ENCODE results near the gene TTLL9. TPM values are rescaled to one million over a fixed set of nuclear protein-coding genes. Genes with fewer than 3 reads are reported as not detected.

Gene TTLL9
- total and polyA plus RNA-seq, 4 donors = 0.06 to 0.08 TPM; not detected in 2

DNA sequence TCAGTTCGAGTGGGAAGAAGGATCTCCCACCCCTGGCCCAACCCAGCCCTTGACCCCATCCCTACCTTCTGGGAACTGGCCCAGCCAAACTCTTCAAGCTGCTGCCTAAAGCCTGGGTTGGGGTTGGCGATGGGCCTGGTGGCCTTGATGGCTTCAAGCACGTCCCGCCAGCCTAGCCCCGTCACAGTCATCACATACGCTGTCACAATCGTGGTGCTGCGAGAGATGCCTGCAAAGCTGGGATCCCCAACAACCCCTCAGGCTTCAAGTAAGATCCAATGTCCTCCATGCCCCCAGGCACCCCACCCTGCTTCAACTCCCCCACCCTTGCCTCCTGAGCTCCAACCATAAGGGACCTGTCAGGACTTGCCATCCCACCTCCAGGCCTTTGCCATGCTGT lies 7.9 kb upstream of the TTLL9 start:
- Histone ChIP-seq H3K27me3 (ENCODE audit: control insufficient read depth in 4 of 4, insufficient read depth in 4 of 4, low read length in 3 of 4) (peaks cover 0 to 3% (median 0%) of the 10 kb centered on the region in 4 donors), H3K4me3 (ENCODE audit: low read depth in 1 of 3, low read length in 3 of 3) (no peak overlapping the region), H3K27ac (ENCODE audit: low read depth in 1 of 2, low read length in 2 of 2) (no peak overlapping the region), H3K36me3 (ENCODE audit: control insufficient read depth in 4 of 4, insufficient read depth in 3 of 4, low read depth in 1 of 4, low read length in 3 of 4) (no peaks in the 10 kb centered on the region), H3K9ac (ENCODE audit: low read depth in 1 of 2, low read length in 2 of 2) (no peak overlapping the region), H3K4me1 (ENCODE audit: control insufficient read depth in 4 of 4, insufficient read depth in 4 of 4, low read length in 3 of 4) (peaks cover 2 to 16% (median 8%) of the 10 kb centered on the region in 4 donors), H3K9me3 (ENCODE audit: control insufficient read depth in 4 of 4, low read length in 3 of 4) (no peaks in the 10 kb centered on the region)
- TF ChIP-seq HNF4G (IDR thresholded peaks at IDR 0.05) (no peak), HNF4A (conservative IDR thresholded peaks at IDR 0.05) (no peak), TAF1 (conservative IDR thresholded peaks at IDR 0.05) (no peak), MAX (IDR thresholded peaks at IDR 0.05) (no peak), RXRA (IDR thresholded peaks at IDR 0.05) (no peak), REST (IDR thresholded peaks at IDR 0.05) (no peak), SP1 (IDR thresholded peaks at IDR 0.05) (no peak), YY1 (IDR thresholded peaks at IDR 0.05) (no peak), EGR1 (IDR thresholded peaks at IDR 0.05; ENCODE audit: low read depth in 2 of 2) (no peak), RAD21 (IDR thresholded peaks at IDR 0.05) (no peak)
- TF ChIP-seq, protein P1, sequence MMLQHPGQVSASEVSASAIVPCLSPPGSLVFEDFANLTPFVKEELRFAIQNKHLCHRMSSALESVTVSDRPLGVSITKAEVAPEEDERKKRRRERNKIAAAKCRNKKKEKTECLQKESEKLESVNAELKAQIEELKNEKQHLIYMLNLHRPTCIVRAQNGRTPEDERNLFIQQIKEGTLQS (IDR thresholded peaks at IDR 0.05) = no peak
- DNase-seq (ENCODE audit: low spot score) = no peak
- WGBS = 95% methylated on average over 8 of the region's 8 CpGs

- DNase-seq (ENCODE audit: low spot score) = no peak
- no peak overlapping the region for H3K27ac ChIP-seq (ENCODE audit: low read depth in 1 of 2, low read length in 2 of 2)
- no peaks in the 10 kb centered on the region for H3K36me3 ChIP-seq (ENCODE audit: control insufficient read depth in 4 of 4, insufficient read depth in 3 of 4, low read depth in 1 of 4, low read length in 3 of 4)
- no peaks in the 10 kb centered on the region for H3K9me3 ChIP-seq (ENCODE audit: control insufficient read depth in 4 of 4, low read length in 3 of 4)
- no peak overlapping the region for H3K9ac ChIP-seq (ENCODE audit: low read depth in 1 of 2, low read length in 2 of 2)
- 94% methylated on average over 9 of the region's 9 CpGs for WGBS
- H3K4me1 ChIP-seq (ENCODE audit: control insufficient read depth in 4 of 4, insufficient read depth in 4 of 4, low read length in 3 of 4) = peaks cover 2 to 16% (median 8%) of the 10 kb centered on the region in 4 donors
- peaks cover 0 to 3% (median 0%) of the 10 kb centered on the region in 4 donors for H3K27me3 ChIP-seq (ENCODE audit: control insufficient read depth in 4 of 4, insufficient read depth in 4 of 4, low read length in 3 of 4)
- no peak overlapping the region for H3K4me3 ChIP-seq (ENCODE audit: low read depth in 1 of 3, low read length in 3 of 3)
- no peak for TF ChIP-seq TAF1 (conservative IDR thresholded peaks at IDR 0.05)
- TF ChIP-seq RAD21 (IDR thresholded peaks at IDR 0.05) = no peak
- TF ChIP-seq EGR1 (IDR thresholded peaks at IDR 0.05; ENCODE audit: low read depth in 2 of 2) = no peak
- TF ChIP-seq, protein P2, sequence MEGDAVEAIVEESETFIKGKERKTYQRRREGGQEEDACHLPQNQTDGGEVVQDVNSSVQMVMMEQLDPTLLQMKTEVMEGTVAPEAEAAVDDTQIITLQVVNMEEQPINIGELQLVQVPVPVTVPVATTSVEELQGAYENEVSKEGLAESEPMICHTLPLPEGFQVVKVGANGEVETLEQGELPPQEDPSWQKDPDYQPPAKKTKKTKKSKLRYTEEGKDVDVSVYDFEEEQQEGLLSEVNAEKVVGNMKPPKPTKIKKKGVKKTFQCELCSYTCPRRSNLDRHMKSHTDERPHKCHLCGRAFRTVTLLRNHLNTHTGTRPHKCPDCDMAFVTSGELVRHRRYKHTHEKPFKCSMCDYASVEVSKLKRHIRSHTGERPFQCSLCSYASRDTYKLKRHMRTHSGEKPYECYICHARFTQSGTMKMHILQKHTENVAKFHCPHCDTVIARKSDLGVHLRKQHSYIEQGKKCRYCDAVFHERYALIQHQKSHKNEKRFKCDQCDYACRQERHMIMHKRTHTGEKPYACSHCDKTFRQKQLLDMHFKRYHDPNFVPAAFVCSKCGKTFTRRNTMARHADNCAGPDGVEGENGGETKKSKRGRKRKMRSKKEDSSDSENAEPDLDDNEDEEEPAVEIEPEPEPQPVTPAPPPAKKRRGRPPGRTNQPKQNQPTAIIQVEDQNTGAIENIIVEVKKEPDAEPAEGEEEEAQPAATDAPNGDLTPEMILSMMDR (IDR thresholded peaks at IDR 0.05; ENCODE audit: low read depth, low read length, missing input control) = no peak
- TF ChIP-seq GABPA (IDR thresholded peaks at IDR 0.05 in 1 of 2, conservative IDR thresholded peaks at IDR 0.05 in 1 of 2) = no peak
- no peak for TF ChIP-seq FOXA2 (IDR thresholded peaks at IDR 0.05)
- TF ChIP-seq RXRA (IDR thresholded peaks at IDR 0.05) = no peak
- TF ChIP-seq NR2F2 (IDR thresholded peaks at IDR 0.05) = no peak
- TF ChIP-seq, protein P3, sequence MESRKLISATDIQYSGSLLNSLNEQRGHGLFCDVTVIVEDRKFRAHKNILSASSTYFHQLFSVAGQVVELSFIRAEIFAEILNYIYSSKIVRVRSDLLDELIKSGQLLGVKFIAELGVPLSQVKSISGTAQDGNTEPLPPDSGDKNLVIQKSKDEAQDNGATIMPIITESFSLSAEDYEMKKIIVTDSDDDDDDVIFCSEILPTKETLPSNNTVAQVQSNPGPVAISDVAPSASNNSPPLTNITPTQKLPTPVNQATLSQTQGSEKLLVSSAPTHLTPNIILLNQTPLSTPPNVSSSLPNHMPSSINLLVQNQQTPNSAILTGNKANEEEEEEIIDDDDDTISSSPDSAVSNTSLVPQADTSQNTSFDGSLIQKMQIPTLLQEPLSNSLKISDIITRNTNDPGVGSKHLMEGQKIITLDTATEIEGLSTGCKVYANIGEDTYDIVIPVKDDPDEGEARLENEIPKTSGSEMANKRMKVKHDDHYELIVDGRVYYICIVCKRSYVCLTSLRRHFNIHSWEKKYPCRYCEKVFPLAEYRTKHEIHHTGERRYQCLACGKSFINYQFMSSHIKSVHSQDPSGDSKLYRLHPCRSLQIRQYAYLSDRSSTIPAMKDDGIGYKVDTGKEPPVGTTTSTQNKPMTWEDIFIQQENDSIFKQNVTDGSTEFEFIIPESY (IDR thresholded peaks at IDR 0.05) = no peak
- no peak for TF ChIP-seq REST (IDR thresholded peaks at IDR 0.05)
- no peak for TF ChIP-seq HNF4G (IDR thresholded peaks at IDR 0.05)
- no peak for TF ChIP-seq JUND (IDR thresholded peaks at IDR 0.05)
Observed at GRCh38 chr20:31863296-31864085, 6.9 kb upstream of the TTLL9 start.
